Neural cell (in vitro differentiated cells): ENCODE data around the gene OR2V1. TPM values are rescaled to one million over a fixed set of nuclear protein-coding genes. Genes with fewer than 3 reads are reported as not detected.
"Not testable (repeated sequence)": the region's sequence is repeated elsewhere in the genome, so short reads cannot be mapped to it uniquely, and the experiment has no call there.

Source experiments
- H2AFZ ChIP-seq: fragments of 200-600, 300-800 bp; sonication (generic), shearing (Covaris generic); 2 replicates; pipeline ENCODE4 v1.6.0; 2014; ENCODE audit warnings: low read depth, mild to moderate bottlenecking, antibody characterized with exemption, low read length, moderate library complexity
- H3F3A ChIP-seq: fragments of 200-600 bp; shearing (Covaris generic); 2 replicates; pipeline ENCODE4 v1.6.1; 2016; ENCODE audit warnings: mild to moderate bottlenecking, moderate library complexity, mixed read lengths, antibody characterized with exemption, low read length; ENCODE audit not compliant: insufficient read depth, poor library complexity, severe bottlenecking
- H3K27ac ChIP-seq: fragments of 200-600, 300-800 bp; sonication (generic), shearing (Covaris generic); 2 replicates; pipeline ENCODE4 v1.5.1; 2014; ENCODE audit warnings: mild to moderate bottlenecking, low read length, moderate library complexity
- H3K27me3 ChIP-seq: fragments of 300-800, 200-600 bp; sonication (generic), shearing (Covaris generic); 2 replicates; pipeline ENCODE4 v1.6.0; 2014; ENCODE audit warnings: mild to moderate bottlenecking, low read depth, low read length, moderate library complexity; ENCODE audit not compliant: insufficient read depth
- H3K36me3 ChIP-seq: fragments of 300-800, 200-600 bp; sonication (generic), shearing (Covaris generic); 2 replicates; pipeline ENCODE4 v1.5.1; 2014; ENCODE audit warnings: mild to moderate bottlenecking, antibody characterized with exemption, low read length, moderate library complexity; ENCODE audit not compliant: insufficient read depth
- H3K4me2 ChIP-seq: fragments of 300-800, 200-600 bp; sonication (generic), shearing (Covaris generic); 2 replicates; pipeline ENCODE4 v1.6.0; 2014; ENCODE audit warnings: mild to moderate bottlenecking, low read length
- H3K4me3 ChIP-seq: fragments of 300-800, 200-600 bp; sonication (generic), shearing (Covaris generic); 2 replicates; pipeline ENCODE4 v1.5.1; 2014; ENCODE audit warnings: mild to moderate bottlenecking, low read length, moderate library complexity
- H3K79me2 ChIP-seq: fragments of 200-600 bp; shearing (Covaris generic); replicated peaks from 2 replicates; pipeline ENCODE4 v1.6.0; 2014; ENCODE audit warnings: mild to moderate bottlenecking, low read length, moderate library complexity; ENCODE audit not compliant: insufficient read depth
- H3K9ac ChIP-seq: fragments of 300-800, 200-600 bp; sonication (generic), shearing (Covaris generic); 2 replicates; pipeline ENCODE4 v1.6.1; 2016; ENCODE audit warnings: mild to moderate bottlenecking, low read length, mixed read lengths
- H3K9me2 ChIP-seq: fragments of 200-600 bp; shearing (Covaris generic); 2 replicates; pipeline ENCODE4 v1.6.1; 2016; ENCODE audit warnings: mild to moderate bottlenecking, low read length, mixed read lengths; ENCODE audit not compliant: insufficient read depth
- H3K9me3 ChIP-seq: fragments of 200-600, 300-800 bp; sonication (generic), shearing (Covaris generic); 2 replicates; pipeline ENCODE4 v1.6.1; 2016; ENCODE audit warnings: mild to moderate bottlenecking, mixed run types, low read length, moderate library complexity, mixed read lengths
- H4K20me1 ChIP-seq: fragments of 200-600 bp; shearing (Covaris generic); 2 replicates; pipeline ENCODE4 v1.6.1; 2016; ENCODE audit warnings: mild to moderate bottlenecking, mixed run types; ENCODE audit not compliant: insufficient read depth
- CTCF ChIP-seq: fragments of 450-650 bp; IDR thresholded peaks from 2 replicates; pipeline ENCODE4 v1.5.1; 2014; ENCODE audit warnings: antibody characterized with exemption, mild to moderate bottlenecking, moderate library complexity; ENCODE audit not compliant: poor library complexity, severe bottlenecking
- RAD21 ChIP-seq: fragments of 450-650 bp; conservative IDR thresholded peaks from 2 replicates; pipeline ENCODE4 v1.6.1; 2014; ENCODE audit warnings: antibody characterized with exemption, mild to moderate bottlenecking, moderate library complexity
- polyA plus RNA-seq: library from polyadenylated mRNA; depleted of rRNA; stranded (reverse); fragments of >200 nt; gene quantifications from 2 replicates; pipeline ENCODE4 v1.2.3, GENCODE V29; 2014
- TF ChIP-seq, protein P1 (sequence below): IDR thresholded peaks from 2 replicates; pipeline ENCODE4 v1.6.1; 2012; ENCODE audit warnings: borderline replicate concordance

The OR2V1 gene
- polyA plus RNA-seq, 1 donor from 2014 or later = not detected

DNA sequence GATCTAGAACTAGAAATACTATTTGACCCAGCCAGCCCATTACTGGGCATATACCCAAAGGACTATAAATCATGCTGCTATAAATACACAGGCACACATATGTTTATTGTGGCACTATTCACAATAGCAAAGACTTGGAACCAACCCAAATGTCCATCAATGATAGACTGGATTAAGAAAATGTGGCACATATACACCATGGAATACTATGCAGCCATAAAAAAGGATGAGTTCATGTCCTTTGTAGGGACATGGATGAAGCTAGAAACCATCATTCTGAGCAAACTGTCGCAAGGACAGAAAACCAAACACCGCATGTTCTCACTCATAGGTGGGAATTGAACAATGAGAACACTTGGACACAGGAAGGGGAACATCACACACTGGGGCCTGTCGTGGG is 35.8 kb downstream of the OR2V1 start:
- H3K9ac ChIP-seq, H4K20me1 ChIP-seq, H3K79me2 ChIP-seq, H3F3A ChIP-seq, H3K36me3 ChIP-seq, H3K9me2 ChIP-seq, H3K27ac ChIP-seq, H3K9me3 ChIP-seq, H2AFZ ChIP-seq, H3K4me3 ChIP-seq, H3K4me2 ChIP-seq: not testable (repeated sequence)
- H3K27me3 ChIP-seq = peaks cover 16% of the 10 kb centered on the region

DNA sequence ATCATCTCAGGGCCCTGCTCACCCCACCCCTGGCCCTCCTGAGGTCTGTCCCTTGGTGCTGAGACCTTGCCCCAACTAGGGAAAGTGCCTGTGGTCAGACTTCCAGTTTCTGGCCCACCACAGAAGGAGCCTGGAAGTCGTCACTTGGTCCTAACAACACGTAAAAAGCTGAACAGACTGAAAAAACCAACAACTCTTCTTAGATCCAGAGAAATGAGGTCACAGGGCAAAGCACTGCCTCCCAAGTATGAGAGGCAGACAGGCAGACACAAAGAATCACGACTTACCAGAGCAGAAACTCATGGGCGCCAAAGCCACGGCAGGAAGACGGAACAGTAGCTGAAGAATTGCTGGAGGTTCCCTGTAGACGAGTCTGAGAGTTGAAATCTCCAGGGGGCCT is 38.5 kb downstream of the OR2V1 start:
- no peak overlapping the region for H3K9ac ChIP-seq
- no peaks in the 10 kb centered on the region for H3F3A ChIP-seq
- H2AFZ ChIP-seq = no peak overlapping the region
- no peak overlapping the region for H3K4me3 ChIP-seq
- no peak overlapping the region for H3K27ac ChIP-seq
- H3K9me3 ChIP-seq = no peaks in the 10 kb centered on the region
- no peak overlapping the region for H3K4me2 ChIP-seq
- H4K20me1 ChIP-seq = no peaks in the 10 kb centered on the region
- TF ChIP-seq RAD21 (no peak), CTCF (no peak)
- TF ChIP-seq, protein P1, sequence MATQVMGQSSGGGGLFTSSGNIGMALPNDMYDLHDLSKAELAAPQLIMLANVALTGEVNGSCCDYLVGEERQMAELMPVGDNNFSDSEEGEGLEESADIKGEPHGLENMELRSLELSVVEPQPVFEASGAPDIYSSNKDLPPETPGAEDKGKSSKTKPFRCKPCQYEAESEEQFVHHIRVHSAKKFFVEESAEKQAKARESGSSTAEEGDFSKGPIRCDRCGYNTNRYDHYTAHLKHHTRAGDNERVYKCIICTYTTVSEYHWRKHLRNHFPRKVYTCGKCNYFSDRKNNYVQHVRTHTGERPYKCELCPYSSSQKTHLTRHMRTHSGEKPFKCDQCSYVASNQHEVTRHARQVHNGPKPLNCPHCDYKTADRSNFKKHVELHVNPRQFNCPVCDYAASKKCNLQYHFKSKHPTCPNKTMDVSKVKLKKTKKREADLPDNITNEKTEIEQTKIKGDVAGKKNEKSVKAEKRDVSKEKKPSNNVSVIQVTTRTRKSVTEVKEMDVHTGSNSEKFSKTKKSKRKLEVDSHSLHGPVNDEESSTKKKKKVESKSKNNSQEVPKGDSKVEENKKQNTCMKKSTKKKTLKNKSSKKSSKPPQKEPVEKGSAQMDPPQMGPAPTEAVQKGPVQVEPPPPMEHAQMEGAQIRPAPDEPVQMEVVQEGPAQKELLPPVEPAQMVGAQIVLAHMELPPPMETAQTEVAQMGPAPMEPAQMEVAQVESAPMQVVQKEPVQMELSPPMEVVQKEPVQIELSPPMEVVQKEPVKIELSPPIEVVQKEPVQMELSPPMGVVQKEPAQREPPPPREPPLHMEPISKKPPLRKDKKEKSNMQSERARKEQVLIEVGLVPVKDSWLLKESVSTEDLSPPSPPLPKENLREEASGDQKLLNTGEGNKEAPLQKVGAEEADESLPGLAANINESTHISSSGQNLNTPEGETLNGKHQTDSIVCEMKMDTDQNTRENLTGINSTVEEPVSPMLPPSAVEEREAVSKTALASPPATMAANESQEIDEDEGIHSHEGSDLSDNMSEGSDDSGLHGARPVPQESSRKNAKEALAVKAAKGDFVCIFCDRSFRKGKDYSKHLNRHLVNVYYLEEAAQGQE = no peak
- no peaks in the 10 kb centered on the region for H3K27me3 ChIP-seq
- no peaks in the 10 kb centered on the region for H3K36me3 ChIP-seq
- no peaks in the 10 kb centered on the region for H3K9me2 ChIP-seq
- H3K79me2 ChIP-seq = no peaks in the 10 kb centered on the region

DNA sequence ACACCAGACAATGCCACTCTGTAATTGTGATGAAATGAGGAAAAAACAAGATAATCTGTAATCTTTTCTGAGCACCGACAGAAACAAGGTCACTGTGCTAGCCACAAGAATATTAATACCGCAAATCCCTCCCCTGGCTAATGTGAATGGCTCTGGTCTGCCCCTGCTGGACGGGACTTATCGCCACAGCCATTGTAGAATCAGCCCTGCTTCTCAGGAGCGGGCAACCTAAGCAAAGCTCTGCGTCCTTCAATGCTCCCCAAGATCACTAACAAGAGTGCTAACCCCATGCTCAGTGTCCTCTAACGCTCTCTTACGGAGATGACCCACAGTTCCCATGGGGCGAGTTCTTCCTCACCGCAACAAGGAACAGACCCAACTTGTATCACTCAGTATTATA is 42.7 kb downstream of the OR2V1 start:
- H3K4me3 ChIP-seq = no peak overlapping the region
- H3K27ac ChIP-seq = no peak overlapping the region
- H3K9me2 ChIP-seq = no peaks in the 10 kb centered on the region
- H2AFZ ChIP-seq = no peak overlapping the region
- H3F3A ChIP-seq = no peaks in the 10 kb centered on the region
- H3K27me3 ChIP-seq = no peaks in the 10 kb centered on the region
- no peaks in the 10 kb centered on the region for H3K36me3 ChIP-seq
- TF ChIP-seq, protein P1 = no peak
- H3K9ac ChIP-seq = no peak overlapping the region
- no peaks in the 10 kb centered on the region for H4K20me1 ChIP-seq
- H3K79me2 ChIP-seq = no peaks in the 10 kb centered on the region
- H3K9me3 ChIP-seq = no peaks in the 10 kb centered on the region
- no peak overlapping the region for H3K4me2 ChIP-seq
